GM23248 (cell line): ENCODE measurements around the gene ZNF133.

Source experiments
- EZH2 ChIP-seq: fragments of 200-600 bp; sonication (generic); IDR thresholded peaks from 2 replicates; pipeline ENCODE4 v1.6.1; 2018; ENCODE audit warnings: antibody characterized with exemption, mild to moderate bottlenecking; ENCODE audit not compliant: insufficient read depth, poor library complexity, severe bottlenecking
- EZH2phosphoT487 ChIP-seq: fragments of 200-600 bp; sonication (generic); IDR thresholded peaks from 2 replicates; pipeline ENCODE4 v1.6.1; 2018; ENCODE audit warnings: antibody characterized with exemption, moderate library complexity, mild to moderate bottlenecking, low read depth; ENCODE audit not compliant: insufficient read depth

DNA sequence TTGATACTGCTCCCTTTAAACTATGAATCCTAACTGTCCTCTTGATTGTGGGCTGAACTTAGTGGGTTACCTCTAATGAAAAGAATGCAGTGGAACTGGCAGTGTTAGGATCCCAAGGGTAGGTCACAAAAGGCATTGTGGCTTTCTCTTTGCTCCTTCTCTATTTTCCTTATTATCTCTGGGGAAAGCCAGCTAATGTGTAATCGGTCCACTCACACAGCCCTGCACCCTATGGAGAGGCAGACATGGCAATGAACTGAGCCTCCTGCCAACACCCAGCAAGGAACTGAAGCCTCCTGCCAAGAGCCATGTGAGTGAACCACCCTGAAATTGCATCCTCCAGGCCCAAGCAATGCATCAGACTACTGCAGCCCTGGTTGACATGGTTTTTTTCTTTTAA is 24.6 kb upstream of the ZNF133 start:
- no peak for TF ChIP-seq EZH2phosphoT487
- TF ChIP-seq EZH2: no peak
